T-helper 1 cell (primary cell): ENCODE data around the gene SPRY4.
A peak's percentile ranks its signal among the peaks of the same experiment; 100 is the strongest.
"Not testable (repeated sequence)": the region's sequence is repeated elsewhere in the genome, so short reads cannot be mapped to it uniquely, and the experiment has no call there.

Source experiments
- DNase-seq, 5 donors: peaks; one replicate each; pipeline ENCODE4 v3.0.0-alpha.2; 2012 to 2020

SPRY4 gene

DNA sequence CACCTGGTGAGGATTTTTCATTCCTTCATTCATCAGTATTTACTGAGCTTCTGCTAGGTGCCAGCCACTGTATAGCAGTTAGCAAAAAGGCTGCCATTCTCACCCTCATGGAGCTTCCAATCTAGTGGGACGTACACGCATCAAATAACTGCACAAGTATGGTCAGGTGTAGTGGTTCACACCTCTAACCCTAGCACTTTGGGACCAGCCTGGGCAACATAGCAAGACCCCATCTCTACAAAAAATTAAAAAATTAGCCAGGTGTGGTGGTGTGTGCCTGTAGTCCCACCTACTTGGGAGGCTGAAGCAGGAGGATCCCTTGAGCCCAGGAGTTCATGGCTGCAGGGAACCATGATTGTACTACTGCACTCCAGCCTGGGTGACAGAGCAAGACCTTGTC is 8.9 kb upstream of the SPRY4 start:
- DNase-seq, result not testable (repeated sequence)

DNA sequence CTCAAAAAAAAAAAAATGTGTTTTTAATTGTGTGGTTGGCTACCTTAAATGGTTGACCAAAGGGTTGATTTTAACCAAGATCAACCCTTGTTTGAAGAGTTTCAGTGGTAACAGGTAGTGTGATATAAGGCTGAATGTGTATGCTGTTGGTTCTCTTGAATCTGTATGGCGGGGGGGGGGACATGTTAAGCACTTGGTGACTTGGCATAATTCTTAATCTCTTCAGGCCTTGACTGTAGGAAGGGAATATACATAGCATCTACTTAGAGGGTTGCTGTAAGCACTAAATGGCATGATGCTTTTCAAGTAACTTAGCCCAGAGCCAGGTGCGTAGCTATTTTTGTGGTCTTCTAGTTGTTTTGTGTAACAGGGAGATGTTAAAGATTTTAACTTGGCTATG is 5.6 kb upstream of the SPRY4 start:
- no peak for DNase-seq

GRCh38 chr5:142330026-142330425 is 5.2 kb upstream of the SPRY4 start:
- no peak for DNase-seq

DNA sequence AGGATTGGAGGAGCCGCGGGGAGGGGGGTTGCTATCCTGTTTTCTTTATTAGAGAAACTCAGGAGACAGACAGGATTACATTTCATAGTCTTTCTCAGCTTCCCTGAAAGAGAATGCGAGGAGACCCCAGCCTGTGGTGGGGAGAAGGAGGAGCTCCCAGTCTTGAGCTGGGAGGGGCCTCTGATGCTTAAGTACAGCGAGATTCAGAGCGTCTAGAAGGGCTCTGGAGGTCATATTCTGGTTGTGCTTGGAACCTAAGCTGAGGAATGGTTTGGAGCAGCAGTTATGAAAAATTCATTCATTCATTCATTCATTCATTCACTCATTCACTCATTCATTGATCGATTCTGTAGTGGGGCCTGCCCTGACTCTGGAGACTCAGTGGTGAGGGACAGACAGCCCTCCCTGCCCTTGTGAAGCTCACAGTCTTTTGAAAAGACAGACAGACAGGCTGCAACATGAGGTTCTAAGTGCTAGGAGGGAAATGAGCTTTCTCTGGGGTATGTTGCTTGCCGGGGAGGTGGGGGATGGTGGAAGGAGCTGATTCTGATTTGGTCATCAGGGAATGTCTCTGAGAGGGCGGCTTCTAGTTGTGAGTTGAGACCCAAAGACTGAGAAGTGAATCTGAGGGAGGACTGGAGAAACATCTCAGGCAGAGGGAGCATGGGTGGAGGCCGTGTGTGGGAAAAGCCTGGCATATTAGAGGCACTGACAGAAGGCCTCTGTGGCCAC is 2.5 kb upstream of the SPRY4 start:
- DNase-seq, result no peak

- DNase-seq, result no peak
Observed at GRCh38 chr5:142326480-142326938, 1.7 kb upstream of the SPRY4 start.

GRCh38 chr5:142325725-142326479 is 1.1 kb upstream of the SPRY4 start:
- peak in 1 of 5 donors; percentile 36 for DNase-seq

DNA sequence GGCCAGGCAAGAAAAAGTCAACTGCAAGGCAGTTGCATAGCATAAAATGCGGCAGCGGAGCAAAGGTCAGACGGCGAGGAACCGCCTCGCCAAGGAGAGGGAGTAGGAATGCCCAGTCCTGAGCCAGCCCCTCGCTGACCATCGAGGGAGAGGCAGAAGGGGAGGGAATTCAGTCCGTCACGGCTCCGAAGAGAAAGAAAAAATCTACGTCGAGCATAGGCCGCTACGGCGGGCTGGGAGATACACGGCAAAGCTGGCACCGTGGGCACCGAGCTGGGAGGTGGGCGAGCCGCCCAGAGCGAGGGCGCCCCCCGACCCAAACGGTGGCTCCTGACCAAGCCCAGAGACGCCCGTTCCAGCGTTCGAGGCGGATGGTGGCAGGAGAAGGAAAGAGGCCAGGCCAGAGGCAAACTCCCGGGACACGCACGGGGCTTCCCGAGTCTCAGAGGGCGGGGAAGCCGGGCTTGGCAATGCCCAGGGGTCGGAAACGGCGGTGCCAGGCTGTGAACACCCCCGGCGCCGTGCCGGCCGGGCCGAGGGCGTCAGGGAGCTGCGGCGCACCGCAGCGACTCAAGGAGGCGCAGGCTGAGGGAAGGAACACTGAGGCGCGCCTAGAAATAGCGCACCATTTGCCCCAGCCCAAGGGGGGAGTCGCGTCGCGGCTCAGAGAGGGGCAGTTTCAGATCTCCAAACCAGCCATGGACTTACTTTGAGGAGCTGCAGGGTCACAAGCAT is 518 bp downstream of the SPRY4 start:
- peak in 2 of 5 donors; percentile 19 for DNase-seq

DNA sequence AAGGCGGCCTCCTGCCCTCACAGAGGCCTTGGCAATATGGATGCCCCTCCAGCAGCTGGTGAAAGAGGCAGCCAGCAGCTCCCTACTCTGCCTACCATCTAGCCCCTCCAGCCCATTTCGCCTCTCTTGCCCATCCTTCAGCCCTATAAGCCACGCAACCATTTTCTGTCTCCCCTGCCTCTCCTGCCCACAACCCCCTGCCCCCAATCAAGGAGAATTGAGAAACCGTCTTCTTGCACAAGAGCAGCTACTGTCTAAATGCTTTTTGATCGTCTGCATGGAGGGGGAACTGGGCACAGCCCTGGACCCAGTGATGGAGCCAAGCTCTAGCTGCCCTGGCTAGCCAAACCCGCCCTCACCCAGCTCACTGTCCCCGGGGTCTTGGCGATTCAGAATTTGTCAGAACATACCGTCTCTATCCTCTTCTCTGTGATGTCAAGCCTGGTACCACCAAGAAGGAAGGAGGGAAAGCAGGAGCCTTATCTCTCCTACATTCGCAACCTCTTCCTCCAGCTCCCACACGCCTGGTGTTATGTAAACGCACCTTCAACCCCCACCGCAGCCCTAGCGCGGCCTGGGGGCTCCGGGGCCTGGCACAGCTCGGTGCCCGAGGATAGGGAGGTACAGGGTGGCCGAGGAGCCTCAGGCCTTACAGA is 1.2 kb downstream of the SPRY4 start:
- DNase-seq, result no peak

DNA sequence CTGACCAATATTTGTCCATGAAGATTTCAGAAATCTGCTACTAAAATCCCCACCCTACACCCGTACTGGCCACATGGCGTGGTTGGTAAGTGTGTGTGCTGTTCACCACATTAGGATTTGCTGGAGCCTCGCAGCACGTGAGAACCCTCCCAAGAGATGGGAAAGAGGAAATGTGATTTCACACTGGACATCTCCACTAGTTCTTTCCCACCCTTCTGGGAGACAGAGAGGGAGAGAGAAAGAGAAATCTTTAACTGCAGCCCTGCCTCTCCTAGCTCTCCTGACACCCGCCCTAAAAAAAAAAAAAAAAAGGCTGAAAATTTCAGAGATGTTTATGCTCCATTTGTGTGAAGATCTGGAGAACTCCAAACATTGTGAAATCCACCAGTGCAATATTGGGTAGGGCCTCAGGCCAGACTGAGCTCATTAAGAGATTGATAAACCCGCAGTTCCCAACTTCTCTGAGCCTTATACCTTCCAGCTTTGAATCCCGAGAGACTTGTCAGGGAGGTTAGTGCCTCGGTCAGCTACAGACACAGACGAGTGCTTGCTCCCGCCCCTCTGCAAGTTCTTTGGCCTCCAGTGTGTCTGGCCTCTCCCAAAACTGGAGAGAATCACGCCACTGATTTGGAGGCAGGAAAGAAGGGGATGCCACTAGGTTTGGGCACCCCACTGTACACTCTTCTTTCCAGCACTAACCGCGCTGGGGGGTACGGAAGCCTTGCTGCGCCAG is 1.9 kb downstream of the SPRY4 start:
- DNase-seq, result no peak

- no peak for DNase-seq
Observed at GRCh38 chr5:142322403-142322746, 2.4 kb downstream of the SPRY4 start.

- no peak for DNase-seq
Observed at GRCh38 chr5:142320851-142321560, 3.8 kb downstream of the SPRY4 start.

GRCh38 chr5:142320430-142320738 is 4.4 kb downstream of the SPRY4 start:
- no peak for DNase-seq

DNA sequence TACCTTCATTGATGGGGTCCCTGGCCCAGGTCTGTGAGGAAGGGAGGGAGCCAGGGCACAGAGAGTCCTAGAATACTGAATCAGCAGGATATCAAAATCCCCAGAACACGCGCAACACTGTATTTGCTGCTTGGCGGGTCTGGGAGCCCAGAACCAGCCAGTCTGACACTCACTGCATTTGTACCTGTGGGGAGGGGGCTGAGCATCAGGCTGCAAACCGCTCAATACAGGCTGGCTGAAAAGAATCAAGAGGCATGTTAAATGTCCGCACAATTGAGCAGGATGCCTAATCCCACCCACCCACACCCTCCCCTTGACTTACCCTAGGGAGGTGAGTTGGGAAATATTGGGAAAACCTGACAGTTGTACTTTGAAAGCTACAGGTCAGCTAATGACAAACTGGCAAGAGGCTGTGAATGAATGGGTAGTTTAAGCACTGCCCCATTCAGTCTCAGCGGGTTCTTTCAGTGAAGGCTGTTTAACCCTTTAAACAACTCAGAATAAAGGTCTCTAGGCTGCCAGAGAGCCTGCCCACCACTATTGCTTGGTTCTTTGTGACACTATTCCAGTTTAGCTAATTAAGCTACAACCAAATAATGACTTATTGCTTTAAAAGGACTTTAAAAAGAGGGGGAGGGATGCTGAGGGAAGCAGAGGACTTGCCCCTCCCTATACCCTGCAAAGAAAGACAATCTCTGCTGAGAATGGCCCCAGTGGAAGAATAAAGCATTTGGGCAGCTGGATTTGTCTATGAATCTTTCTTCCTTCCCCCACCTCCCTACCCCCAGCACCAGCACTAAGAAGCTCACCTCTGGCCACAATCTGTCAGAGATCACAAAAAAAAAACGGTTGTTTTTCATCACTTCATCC is 5.0 kb downstream of the SPRY4 start:
- DNase-seq, result no peak

DNA sequence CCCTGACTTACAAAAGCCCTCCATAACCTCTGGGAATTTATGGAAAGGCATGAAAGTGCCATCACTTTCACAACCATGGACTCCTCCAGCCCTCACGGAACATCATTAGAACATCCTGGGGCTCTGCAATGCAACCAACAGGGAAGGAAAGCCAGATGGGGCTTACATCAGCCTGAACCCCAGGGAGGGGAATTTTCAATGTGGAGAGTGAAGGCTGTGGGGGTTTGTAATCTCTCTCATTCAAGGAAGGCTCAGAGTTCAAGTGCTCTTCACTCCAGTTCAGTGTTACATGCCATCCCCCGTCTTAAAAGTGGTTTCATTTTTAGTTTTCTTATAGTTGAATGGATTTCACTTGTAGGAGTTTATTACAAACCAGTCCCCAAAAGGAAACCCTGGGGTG is 5.7 kb downstream of the SPRY4 start:
- DNase-seq, result peak in 1 of 5 donors; percentile 9

DNA sequence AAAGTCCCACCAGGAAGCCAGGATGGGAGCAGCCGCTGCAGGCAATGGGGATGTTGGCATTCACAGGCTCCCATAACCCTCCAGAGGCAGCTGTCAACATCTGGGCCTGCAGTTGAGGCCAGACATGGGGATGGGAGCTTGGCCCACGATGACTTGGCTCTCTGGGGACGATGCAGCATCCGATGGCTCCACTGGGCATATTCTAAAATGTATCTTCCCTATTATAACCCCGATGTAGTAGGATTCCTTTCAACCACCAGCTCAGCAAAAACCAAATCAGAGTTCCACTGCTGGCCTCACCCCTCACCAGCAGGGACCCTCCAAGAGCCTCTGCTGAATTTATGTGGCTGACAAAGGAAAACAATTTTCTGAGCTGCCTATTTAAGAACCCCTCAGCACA is 7.1 kb downstream of the SPRY4 start:
- no peak for DNase-seq

DNA sequence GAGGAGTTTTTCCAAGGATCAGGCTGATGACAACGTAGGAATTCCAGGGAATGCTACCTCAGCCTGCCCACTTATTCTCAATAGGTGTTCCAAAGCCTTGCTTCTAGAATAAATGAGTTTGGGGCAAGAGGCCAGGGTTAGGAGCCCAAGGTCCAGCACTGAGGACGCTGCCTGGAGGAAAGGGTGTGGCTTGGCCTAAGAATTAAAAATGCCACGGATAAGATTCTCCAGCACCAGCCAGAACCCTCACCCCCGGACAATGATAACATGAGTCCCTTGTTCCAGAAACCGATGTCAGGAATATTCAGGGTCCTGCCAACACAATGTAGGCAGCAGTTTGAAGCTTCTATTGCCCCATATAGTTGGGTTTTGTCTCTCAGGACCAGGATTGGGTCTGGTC is 7.6 kb downstream of the SPRY4 start:
- no peak for DNase-seq

GRCh38 chr5:142316681-142317080 is 8.1 kb downstream of the SPRY4 start:
- DNase-seq, result no peak

DNA sequence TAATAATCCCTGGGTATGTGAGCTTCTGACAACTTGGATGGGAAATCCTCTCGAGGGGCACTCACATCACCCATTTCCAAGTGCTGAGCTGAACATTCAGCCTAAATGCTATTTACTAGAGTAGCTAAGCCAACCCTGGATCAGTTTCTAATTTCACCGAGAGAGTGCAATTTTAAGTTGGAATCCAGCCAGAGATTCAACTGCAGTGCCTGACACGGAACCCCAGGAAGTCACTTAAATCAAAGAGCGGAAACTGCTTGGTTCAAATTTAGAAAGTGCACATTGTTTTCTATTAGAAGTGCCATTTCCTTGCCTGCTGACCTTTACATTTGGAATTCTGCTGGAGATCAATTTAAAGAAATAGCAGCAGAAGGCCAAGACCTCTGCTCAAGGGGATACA is 8.8 kb downstream of the SPRY4 start:
- peak in 1 of 5 donors; percentile 14 for DNase-seq

- DNase-seq, result no peak
Observed at GRCh38 chr5:142315096-142315900, 9.5 kb downstream of the SPRY4 start.

- DNase-seq, result no peak
Observed at GRCh38 chr5:142314606-142315005, 10.2 kb downstream of the SPRY4 start.
